DMS153 (cell line): ENCODE data around the gene EXOC3L1.

Experiments used
- DNase-seq: peaks from one replicate; lab custom pipeline; 2025; lab: John Stamatoyannopoulos, UW

Gene EXOC3L1

DNA sequence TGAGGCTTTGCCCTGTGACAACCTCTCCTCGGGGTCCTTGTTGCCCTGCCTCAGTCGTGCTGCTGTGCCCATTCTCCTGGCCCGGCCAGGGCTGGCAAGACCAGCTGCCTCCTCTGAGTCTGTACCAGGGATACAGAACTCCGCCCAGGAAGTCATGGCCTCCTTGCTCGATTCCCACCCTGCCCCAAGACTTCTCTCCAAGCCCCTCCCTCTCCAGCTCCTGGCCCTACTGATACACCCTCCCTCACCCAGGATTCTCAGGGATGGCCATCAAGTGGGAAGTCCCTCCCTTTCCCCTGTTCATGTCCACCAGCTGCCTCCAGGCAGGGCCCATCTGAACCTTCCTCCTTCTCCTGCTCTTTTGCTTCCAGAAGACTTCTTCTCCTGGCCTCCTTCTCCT is 25.8 kb upstream of the EXOC3L1 start:
- DNase-seq: no peak

DNA sequence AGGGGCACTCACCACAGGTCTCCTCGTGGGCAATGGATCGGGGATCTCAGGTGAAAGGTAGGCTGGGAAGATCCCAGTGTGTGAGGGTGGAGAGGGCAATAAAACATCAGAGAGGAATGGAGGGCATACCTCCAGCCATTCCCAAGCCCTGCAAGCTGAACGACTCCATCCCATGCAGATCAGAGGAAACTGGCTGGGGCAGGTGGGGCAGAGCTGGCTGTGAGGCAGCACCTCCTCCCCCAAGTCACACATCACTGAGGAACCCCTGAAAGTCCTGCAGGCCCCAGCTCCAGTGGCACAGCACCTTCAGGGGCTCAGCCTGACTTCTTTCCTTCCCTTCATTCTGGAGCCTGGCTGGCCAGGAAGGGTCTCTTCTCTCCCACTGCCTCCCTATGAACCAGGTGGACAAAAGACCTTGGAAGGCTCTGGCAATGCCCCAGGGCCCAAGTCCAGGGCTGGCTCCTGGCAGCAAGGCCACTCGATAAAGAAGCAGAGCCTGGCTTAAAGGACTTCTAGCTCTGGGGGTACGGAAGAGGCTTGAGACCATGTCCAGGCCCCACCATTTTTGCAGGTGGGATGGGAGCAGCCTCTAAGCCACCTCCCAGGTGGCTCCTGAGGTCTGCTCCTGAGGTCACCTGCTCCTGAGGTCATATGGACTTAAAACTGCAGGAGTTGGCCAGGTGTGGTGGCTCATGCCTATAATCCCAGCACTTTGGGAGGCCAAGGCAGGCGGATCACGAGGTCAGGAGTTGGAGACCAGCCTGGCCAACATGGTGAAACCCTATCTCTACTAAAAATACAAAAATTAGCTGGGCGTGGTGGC is 23.5 kb upstream of the EXOC3L1 start:
- no peak for DNase-seq

DNA sequence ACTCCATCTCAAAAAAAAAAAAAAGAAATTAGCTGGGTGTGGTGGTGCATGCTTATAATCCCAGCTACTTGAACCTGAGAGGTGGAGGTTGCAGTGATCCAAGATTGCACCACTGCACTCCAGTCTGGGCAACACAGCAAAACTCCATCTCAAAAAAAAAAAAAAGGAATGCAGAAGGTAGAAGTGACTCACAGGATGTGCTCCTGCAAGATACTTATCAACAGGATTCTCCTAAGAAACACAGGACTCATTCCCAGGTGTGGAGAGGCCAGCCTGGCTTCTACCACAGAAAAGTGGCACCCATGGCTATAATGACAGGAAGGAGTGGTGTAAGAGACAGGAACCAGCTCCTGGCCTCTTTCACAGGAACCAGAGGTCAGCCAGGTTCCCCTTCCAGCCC is 22.8 kb upstream of the EXOC3L1 start:
- DNase-seq: no peak

DNA sequence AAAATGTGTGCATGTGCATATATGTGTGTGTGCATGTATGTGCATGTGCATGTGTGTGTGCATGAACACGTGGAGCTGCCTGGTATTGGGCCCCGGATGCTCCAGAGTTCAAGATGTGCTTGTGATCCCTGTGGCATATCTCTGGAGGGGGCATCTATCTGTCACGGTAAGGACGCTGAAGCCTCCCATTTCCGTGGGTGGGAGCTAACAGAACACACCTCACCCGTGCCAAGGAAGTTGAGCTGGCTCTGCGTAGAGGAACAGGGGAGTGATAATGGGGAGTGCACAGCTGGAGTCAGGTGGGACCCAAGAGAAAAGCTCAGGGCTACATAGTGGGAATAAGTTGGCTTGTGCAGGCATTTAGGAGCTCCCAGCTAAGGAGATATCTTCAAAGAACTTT is 21.7 kb upstream of the EXOC3L1 start:
- DNase-seq: no peak

DNA sequence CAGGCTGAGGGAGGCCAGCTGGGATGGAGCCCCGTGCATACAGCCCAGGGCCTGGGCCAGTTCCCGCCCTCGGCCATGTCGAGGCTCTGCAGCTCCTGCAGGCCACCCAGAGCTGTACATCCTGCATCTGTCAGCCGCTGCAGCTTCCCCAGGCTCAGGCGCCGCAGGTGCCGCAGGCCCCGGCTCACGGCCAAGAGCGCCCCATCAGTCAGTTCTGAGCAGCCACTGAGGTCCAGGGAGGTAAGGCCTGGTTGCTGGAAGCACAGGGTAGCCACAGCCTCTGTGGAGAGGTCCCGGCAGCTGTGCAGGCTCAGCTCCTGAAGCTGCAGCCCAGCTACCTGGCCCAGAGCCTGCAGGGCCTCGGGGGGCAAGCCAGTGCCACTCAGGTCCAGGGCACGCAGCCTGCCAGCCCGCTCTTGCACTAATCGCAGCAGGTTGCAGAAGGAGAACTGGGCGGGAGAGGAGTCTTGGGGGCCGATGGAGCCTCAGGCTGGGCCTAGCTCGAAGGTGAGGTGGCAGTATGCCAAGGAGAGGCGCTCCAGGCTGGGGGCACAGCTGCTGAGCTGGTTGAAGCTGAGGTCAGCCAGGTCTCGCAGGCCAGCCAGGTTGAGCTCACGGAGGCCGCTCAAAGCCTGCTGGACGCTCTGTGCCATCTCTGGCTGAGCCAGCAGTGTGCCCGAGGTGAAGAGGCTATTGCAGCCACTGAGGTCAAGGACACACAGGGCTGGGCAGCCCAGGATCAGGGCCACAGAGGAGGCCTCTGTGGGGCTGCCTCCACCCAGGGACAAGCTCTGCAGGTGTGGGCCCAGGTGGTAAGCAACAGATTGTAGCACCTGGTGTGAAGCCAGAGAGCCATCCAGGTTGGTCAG is 20.4 kb upstream of the EXOC3L1 start:
- DNase-seq: no peak

DNA sequence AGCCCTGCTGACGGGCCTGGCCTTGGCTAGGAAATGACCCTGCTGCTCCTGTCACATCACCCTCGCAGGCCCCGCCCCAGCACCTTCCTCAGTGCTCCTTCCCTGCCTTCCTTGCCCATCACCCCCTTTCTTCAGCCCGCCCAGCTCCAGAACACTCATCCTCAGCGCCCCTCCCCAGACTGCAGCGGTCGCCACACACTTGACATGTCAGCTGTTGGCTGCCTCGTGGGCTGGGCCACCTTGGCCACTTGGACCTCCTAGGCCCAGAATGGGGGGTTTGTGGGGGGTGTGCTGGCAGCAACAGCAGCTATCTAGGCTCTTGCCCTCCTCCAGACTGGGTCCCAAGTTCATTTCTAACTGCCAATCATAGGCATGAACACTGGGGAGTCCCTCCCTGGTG is 19.6 kb upstream of the EXOC3L1 start:
- no peak for DNase-seq

DNA sequence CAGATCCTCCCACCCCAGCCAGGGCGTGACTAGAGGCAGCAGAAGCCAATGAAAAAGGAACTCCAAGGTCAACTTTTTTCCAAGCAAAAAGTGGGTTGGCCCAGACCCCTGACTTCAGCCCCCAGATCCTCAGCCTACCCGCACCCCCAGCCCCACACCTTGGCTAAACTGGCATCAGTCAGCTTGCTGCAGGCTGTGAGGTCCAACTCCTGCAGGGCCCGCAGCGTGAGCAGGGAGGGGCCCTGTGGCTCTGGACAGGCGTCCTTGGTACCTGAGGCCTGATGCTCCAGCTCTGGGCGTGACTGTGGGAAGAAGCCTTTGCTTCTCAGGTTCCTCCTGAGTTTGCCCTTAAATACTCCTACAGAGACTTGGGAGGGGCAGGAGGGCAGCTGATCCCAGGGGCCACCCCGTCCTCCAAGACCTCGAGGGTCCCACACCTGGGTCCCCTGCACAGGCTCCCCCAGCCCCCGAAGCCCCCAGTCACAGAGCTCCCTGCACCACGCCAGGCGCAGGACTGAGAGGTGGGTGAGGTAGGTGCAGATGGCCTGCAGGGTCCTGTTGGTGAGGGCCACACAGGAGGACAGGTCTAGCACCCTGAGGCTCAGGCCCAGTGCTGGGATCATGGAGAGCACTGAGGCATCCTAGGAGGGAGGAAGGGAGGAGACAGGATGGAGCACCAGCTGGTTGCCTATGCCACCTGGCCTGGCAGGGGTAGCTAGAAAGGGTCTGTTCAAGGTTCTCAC is 18.4 kb upstream of the EXOC3L1 start:
- no peak for DNase-seq

DNA sequence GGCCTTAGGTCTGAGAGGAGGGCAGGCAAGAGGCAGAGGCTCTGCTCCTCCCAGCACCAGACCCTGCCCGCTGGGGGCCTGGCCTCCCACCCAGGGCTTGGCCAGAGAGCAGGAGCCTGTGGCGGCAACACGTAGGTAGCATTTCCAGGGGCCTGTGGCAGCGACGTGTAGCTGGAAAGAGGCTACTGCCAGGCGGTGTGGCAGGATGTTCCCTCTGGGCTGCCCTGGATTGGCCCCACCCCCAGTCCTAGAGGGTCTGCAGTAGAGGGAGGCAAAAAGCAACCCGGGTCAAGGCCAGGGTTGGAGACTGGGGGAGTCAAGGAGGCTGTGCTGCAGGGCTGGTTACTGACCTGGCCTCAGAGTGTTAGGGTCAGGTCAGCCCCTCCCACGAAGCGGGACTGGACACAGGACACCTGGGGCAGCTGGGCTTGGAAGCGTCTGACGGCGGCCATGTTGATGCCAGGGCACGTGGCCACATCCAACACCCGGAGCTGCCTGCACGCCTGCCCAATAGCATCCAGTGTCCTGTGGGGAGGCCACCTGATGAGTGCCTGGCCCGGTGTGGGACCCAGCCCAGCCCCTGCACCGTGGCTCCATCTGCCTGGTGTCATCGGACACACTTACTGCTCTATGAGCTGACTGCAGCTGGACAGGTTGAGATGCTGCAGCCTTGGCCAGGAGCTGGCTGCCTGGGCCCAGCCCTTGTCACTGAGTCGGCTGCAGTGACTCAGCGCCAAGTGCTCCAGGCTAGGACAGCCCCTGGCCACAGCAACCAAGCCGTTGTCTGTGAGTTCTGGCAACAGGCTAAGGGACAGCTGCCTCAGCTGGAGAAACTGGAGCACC is 17.5 kb upstream of the EXOC3L1 start:
- no peak for DNase-seq

DNA sequence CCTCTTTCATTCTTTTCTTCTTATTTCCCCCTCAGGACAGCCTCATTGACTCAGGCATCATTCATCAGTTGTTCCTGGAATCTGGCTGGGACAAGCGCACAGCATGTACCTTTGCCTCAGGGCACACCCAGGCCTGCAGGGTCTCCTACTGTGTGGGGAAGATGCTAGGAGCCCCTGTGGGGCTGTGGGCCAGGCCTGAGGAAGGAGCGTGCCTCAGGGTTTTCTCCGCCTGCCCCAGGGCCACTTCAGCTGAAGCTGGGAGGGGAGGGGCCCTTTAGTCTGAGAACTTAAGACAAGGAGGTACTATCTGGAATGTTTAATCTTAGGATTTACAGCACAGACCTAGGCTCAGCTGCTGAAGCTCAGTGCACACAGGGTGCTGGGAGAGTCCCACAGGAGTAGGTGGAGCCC is 16.9 kb upstream of the EXOC3L1 start:
- DNase-seq: no peak

DNA sequence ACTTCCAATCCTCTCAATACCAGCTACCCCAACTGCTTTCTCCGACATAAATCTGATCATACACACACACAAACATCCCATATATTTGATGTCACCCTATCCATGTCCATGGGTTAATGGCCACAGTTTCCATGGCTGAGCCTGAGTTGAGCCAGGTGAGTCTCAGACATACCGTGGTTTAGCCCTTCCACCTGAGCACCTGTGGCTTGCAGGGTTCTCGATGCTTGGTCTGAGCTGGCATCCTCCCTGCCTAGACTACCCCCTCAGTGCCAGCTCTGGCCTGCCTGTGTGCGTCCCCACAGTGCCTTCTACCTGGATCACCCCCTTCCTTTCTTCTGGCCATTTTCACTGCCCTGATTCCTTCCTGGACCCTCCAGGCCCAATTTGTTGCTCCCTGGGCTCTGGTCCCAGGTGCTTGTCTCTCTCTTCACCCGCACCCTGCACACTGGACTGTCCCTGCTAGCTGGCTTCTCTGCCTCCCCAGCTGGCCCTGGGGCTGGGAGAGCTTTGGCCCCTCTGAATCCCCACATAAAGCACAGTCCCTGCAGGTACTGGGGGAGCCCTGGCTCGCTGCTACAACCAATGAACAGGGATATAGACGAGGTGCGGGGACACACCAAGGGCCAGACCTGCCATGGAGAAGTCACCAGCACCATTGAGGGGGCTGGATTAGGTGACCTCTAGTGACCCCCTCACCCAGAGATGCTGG is 16.3 kb upstream of the EXOC3L1 start:
- no peak for DNase-seq

DNA sequence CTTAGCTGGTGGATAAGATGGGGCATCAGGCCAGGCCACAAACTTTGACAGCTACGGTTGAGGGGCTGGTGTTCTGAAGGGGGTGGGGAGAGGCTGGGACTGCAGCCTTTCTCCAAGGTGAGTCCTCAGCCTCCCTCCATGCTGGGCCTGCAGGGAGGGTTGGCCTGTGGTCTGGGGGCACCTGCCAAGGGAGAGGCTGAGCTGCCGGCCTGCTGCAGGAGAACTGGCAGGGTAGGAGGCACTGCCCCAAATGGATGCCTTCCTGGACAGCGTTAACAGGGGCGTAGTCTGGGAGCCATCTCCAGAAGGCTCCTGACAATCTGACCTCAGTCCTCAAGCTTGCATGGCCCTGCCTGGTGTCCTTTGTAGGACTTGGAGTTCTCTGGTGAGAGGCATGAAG is 14.1 kb upstream of the EXOC3L1 start:
- DNase-seq: no peak

DNA sequence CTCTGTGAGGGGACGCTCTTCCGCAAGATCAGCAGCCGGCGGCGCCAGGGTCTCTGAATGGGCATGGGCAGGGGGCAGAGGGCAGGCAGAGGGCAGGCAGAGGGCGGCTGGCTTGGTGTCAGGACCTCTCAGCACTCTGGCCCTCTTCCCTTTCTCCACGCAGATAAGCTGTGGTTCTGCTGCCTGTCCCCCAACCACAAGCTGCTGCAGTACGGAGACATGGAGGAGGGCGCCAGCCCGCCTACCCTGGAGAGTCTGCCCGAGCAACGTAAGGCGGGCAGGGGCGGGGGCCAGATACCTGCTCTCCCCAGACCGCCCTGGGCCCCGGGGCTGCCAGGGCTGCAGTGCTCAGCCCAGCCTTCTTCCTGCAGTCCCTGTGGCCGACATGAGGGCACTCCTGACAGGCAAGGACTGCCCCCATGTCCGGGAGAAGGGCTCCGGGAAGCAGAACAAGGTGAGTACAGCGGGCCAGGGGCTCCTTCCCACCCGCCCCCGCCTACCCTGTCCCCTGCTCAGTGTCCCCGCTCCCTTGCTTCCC is 13.1 kb upstream of the EXOC3L1 start:
- DNase-seq: no peak

DNA sequence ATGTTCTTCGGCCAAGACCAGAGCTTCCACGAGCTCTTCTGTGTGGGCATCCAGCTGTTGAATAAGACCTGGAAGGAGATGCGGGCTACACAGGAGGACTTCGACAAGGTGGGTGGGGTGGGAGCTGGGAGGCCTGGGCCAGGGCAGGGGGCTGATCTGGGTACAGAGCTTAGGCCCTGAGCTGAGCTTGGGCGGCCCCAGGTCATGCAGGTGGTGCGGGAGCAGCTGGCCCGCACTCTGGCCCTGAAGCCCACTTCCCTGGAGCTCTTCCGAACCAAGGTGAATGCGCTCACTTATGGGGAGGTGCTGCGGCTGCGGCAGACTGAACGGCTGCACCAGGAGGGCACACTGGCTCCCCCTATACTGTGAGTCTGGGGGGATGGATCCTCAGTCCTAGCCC is 12.5 kb upstream of the EXOC3L1 start:
- no peak for DNase-seq

DNA sequence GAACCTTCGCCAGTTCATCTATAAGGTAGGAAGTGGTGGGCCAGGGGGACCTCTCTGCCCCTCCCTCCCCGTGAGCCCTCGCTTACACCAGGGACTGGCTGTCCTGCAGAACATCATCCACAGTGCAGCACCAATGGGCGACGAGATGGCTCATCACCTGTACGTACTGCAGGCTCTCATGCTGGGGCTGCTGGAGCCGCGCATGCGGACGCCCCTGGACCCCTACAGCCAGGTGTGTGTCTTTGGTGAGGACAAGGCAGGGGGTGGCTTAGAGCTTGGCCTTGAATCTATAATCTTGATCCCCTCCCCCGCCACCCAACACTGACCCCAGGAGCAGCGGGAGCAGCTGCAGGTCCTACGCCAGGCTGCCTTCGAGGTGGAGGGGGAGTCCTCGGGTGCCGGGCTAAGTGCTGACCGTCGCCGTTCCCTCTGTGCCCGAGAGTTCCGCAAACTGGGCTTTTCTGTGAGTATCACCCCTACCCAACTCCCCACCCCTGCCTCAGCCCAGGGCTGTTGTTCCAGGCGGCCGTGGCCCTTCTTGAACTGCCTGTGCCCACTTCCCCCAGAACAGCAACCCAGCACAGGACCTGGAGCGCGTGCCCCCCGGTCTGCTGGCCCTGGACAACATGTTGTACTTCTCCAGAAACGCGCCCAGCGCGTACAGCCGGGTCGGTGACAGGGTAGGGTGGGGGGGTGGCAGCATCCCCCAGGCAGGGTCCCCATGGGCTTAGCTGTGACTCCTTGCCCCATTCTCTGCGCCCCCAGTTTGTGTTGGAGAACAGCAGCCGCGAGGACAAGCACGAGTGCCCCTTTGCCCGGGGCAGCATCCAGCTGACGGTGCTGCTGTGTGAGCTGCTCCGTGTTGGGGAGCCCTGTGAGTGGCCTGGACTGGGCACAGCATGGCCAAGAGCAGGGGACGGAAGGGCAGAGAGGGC is 11.7 kb upstream of the EXOC3L1 start:
- DNase-seq: no peak

DNA sequence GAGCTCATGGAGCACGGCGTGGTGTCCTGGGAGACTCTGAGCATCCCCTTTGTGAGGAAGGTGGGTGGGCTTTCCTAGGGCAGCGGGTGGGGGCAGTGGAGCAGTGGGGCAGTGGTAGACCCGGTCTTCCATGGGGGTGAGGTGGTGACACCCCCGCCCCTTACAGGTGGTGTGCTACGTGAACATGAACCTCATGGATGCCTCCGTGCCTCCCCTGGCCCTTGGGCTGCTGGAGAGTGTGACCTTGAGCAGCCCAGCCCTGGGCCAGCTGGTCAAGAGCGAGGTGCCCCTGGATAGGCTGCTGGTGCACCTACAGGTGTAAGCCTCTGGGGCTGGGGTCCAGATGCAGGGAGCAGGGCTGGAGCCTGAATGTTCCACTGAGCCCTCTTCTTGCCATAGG is 10.6 kb upstream of the EXOC3L1 start:
- DNase-seq: no peak

DNA sequence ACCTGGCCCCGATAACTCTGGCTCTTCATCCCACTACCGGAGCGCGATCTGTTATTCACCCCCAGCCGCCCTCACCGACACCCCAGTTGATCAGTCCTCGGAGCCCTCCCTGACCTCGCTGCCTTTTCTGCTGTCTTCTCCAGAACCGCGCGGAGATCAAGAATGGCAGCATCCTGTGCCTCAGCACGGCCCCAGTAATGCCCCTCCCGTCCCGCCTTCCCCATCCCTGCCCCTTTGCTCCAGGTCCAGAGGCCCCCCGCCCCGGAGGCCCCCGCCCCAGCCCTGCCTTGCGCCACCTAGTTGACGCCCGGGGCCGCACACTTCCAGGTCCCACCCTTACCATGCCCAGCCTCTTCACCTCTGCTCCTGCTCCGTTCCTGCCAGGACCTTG is 9.9 kb upstream of the EXOC3L1 start:
- DNase-seq: no peak

DNA sequence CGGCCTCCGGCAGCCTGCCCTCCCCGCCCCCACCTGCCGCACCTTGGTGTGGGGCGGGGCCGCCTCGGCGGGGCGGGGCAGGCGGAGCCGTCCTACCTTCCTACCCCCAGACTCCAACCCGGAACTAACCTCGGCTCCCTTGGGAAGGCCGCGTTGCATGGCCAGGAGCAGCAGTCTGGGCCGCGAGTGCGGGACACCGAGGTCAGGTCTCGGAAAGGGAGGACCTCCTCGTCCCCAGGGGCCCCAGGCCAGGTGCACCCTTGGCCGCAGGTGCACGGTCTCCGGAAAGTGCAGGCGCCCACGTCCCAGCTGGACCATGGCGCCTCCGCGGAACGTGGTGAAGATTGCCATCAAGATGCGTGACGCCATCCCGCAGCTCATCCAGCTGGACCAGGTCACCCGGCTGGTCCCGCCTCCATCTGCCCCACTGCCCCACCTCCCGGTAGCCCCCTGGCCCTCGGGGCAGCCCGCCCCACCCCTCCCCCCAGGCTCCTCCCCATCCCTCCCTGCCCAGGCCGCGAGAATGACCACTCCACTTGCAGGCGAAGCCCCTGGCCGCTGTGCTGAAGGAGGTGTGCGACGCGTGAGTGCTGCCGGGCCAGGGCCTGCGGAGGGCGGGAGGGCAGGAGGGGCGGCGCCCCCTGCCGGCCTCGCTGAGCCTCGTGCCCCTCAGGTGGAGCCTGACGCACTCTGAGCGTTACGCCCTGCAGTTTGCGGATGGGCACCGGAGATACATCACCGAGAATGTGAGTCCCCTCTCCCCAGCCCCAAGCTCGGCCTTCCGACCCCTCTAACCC is 9.3 kb upstream of the EXOC3L1 start, which contains the start of gene ELMO3:
ELMO3 (plus strand) TSS at position 121 of the 797 bp plus-strand sequence; CDS start at position 317, 196 bp downstream.
- DNase-seq: peak; percentile 73

DNA sequence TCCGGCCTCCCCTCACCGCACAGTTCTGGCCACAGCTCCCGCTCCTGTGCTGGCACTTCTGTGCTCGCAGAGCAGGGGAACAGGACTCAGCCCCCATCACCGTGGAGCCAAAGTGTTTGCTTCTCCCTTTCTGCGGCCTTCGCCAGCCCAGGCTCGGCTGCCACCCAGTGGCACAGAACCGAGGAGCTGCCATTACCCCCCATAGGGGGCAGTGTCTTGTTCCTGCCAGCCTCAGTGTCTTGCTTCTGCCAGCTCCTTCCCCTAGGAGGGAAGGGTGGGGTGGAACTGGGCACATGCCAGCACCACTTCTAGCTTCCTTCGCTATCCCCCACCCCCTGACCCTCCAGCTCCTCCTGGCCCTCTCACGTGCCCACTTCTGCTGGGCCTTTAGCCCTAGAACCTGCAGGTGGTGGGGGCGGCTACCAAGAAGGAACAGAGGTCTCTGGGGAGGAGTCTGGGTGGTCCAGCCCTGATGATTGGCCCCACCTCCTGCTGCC is 8.3 kb upstream of the EXOC3L1 start:
- DNase-seq: peak; percentile 52
